ENCODE results near the gene KCNQ1.

The KCNQ1 gene

DNA sequence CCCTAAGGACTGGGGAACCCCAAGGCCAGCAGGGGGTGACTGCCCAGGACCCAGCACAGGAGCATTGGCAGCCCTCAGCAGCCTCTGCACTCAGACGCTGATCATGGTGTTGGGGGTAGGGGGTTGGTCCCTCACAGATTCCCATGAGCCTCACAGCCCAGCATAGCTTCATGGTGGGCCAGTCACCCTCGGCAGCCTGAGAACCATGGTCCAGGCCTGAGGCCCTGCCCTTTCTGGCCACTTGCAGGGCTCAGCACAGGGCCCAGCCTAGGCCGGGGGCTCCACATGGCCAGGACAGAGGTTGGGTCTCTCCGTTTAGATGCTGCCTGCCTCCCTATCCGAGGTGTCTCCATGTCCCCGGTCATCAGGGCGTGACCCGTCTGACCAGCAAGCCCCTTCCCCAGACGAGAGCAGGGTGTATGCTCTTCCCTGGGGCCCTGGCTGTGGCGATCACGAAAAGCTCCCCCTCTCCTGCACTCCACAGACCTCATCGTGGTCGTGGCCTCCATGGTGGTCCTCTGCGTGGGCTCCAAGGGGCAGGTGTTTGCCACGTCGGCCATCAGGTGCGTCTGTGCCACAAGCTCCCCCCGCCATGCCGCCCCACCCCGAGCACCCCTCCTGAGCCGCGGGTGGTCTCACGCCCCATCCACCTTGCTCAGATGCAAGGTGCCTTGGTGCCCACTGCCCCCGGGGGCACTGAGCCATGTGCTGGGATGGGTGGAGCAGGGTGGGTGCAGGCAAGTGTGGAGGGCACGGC, 126.2 kb downstream of the KCNQ1 start:
- DNase-seq, result no peak
- Histone ChIP-seq H3K4me1 (ENCODE audit: control extremely low read depth in 1 of 4, control insufficient read depth in 4 of 4, insufficient read depth in 4 of 4, low read length in 3 of 4) (no peaks in the 10 kb centered on the region), H3K36me3 (ENCODE audit: control insufficient read depth in 4 of 4, insufficient read depth in 4 of 4, low read length in 3 of 4) (no peaks in the 10 kb centered on the region), H3K27me3 (replicated peaks in 2 of 5; ENCODE audit: control insufficient read depth in 4 of 5, insufficient read depth in 5 of 5, low read length in 4 of 5) (no peaks in the 10 kb centered on the region), H3K4me3 (ENCODE audit: control insufficient read depth in 1 of 7, extremely low read depth in 1 of 7, insufficient read depth in 4 of 7, low read depth in 2 of 7, low read length in 6 of 7) (no peak overlapping the region), H3K27ac (ENCODE audit: insufficient read depth in 1 of 2, low read depth in 1 of 2, low read length in 2 of 2, poor library complexity in 1 of 2, severe bottlenecking in 2 of 2) (no peak overlapping the region), H3K9me3 (ENCODE audit: control extremely low read depth in 1 of 5, control insufficient read depth in 4 of 5, insufficient read depth in 2 of 5, low read depth in 1 of 5, low read length in 4 of 5) (peaks cover 0 to 6% (median 4%) of the 10 kb centered on the region in 5 experiments)
- WGBS (ENCODE audit: insufficient coverage), result 97% methylated on average over 24 of the region's 25 CpGs
- POLR2A ChIA-PET, result no interaction called here
- CTCF ChIA-PET, result no interaction called here

DNA sequence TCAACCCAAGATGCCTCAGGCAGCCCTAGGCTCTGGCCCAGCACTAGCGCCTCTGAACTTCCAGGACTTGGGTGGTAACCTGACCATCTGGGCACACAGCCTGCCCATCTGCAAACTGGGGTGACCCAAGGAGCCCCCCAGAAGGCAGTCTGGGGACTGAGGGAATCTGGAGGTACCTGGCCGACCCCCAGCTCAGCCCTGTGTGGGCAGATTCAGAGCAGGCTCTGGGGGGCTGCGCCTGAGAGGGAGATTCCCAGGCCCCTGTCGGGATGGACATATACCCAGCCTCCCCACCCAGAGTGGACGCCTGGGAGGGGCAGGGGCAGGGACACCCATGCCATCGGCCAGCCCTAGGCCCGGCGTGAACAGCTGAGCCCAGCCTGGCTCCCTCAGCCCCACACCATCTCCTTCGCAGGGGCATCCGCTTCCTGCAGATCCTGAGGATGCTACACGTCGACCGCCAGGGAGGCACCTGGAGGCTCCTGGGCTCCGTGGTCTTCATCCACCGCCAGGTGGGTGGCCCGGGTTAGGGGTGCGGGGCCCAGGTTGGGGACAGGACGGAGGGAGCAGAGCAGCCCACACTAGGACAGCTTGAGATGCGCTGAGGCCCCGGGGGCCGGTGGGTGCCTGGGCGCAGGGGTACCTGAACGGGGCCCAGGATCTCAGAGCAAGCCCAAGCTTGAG, 126.9 kb downstream of the KCNQ1 start:
- H3K9me3 ChIP-seq (ENCODE audit: control extremely low read depth in 1 of 5, control insufficient read depth in 4 of 5, insufficient read depth in 2 of 5, low read depth in 1 of 5, low read length in 4 of 5), result peaks cover 0 to 6% (median 4%) of the 10 kb centered on the region in 5 experiments
- CTCF ChIA-PET, result no interaction called here
- 97% methylated on average over 22 of the region's 23 CpGs for WGBS (ENCODE audit: insufficient coverage)
- no peaks in the 10 kb centered on the region for H3K36me3 ChIP-seq (ENCODE audit: control insufficient read depth in 4 of 4, insufficient read depth in 4 of 4, low read length in 3 of 4)
- H3K4me3 ChIP-seq (ENCODE audit: control insufficient read depth in 1 of 7, extremely low read depth in 1 of 7, insufficient read depth in 4 of 7, low read depth in 2 of 7, low read length in 6 of 7), result no peak overlapping the region
- POLR2A ChIA-PET, result no interaction called here
- no peak overlapping the region for H3K27ac ChIP-seq (ENCODE audit: insufficient read depth in 1 of 2, low read depth in 1 of 2, low read length in 2 of 2, poor library complexity in 1 of 2, severe bottlenecking in 2 of 2)
- H3K4me1 ChIP-seq (ENCODE audit: control extremely low read depth in 1 of 4, control insufficient read depth in 4 of 4, insufficient read depth in 4 of 4, low read length in 3 of 4), result no peaks in the 10 kb centered on the region
- no peaks in the 10 kb centered on the region for H3K27me3 ChIP-seq (replicated peaks in 2 of 5; ENCODE audit: control insufficient read depth in 4 of 5, insufficient read depth in 5 of 5, low read length in 4 of 5)
- no peak for DNase-seq

DNA sequence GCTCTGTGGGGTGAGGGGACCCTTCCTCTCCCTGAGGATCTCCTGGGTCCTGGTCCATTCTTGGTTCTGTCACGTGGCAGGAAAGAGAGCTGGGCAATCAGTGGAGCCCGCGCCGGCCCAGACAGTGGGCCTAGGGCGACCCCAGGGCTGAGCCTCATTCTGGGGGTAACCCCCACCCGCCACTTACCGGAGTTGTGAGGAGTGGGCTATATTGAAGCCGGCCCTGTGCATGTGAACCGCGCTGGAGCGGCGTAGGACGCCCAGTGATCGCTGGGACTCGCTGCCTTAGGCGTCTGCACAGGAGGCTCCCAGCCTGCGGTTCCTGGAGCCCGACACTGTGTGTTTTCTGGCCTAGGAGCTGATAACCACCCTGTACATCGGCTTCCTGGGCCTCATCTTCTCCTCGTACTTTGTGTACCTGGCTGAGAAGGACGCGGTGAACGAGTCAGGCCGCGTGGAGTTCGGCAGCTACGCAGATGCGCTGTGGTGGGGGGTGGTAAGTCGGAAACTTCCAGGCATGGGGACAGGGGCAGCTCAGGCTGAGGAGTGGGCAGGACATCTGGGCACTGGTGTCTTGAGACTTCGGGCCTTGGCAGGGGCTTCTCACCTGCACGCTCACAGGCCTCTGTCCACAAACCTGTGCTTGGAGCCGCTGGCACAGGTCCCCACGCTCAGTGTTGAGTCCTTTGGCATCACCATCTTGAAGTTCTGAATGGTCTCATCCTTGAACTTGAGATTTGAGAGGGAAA, 127.9 kb downstream of the KCNQ1 start:
- Histone ChIP-seq H3K36me3 (ENCODE audit: control insufficient read depth in 4 of 4, insufficient read depth in 4 of 4, low read length in 3 of 4) (no peaks in the 10 kb centered on the region), H3K27me3 (replicated peaks in 2 of 5; ENCODE audit: control insufficient read depth in 4 of 5, insufficient read depth in 5 of 5, low read length in 4 of 5) (no peaks in the 10 kb centered on the region), H3K4me3 (ENCODE audit: control insufficient read depth in 1 of 7, extremely low read depth in 1 of 7, insufficient read depth in 4 of 7, low read depth in 2 of 7, low read length in 6 of 7) (no peak overlapping the region), H3K9me3 (ENCODE audit: control extremely low read depth in 1 of 5, control insufficient read depth in 4 of 5, insufficient read depth in 2 of 5, low read depth in 1 of 5, low read length in 4 of 5) (peaks cover 0 to 6% (median 4%) of the 10 kb centered on the region in 5 experiments), H3K4me1 (ENCODE audit: control extremely low read depth in 1 of 4, control insufficient read depth in 4 of 4, insufficient read depth in 4 of 4, low read length in 3 of 4) (no peaks in the 10 kb centered on the region), H3K27ac (ENCODE audit: insufficient read depth in 1 of 2, low read depth in 1 of 2, low read length in 2 of 2, poor library complexity in 1 of 2, severe bottlenecking in 2 of 2) (no peak overlapping the region)
- CTCF ChIA-PET, result no interaction called here
- 99% methylated on average over 32 of the region's 33 CpGs for WGBS (ENCODE audit: insufficient coverage)
- POLR2A ChIA-PET, result no interaction called here
- DNase-seq, result no peak

DNA sequence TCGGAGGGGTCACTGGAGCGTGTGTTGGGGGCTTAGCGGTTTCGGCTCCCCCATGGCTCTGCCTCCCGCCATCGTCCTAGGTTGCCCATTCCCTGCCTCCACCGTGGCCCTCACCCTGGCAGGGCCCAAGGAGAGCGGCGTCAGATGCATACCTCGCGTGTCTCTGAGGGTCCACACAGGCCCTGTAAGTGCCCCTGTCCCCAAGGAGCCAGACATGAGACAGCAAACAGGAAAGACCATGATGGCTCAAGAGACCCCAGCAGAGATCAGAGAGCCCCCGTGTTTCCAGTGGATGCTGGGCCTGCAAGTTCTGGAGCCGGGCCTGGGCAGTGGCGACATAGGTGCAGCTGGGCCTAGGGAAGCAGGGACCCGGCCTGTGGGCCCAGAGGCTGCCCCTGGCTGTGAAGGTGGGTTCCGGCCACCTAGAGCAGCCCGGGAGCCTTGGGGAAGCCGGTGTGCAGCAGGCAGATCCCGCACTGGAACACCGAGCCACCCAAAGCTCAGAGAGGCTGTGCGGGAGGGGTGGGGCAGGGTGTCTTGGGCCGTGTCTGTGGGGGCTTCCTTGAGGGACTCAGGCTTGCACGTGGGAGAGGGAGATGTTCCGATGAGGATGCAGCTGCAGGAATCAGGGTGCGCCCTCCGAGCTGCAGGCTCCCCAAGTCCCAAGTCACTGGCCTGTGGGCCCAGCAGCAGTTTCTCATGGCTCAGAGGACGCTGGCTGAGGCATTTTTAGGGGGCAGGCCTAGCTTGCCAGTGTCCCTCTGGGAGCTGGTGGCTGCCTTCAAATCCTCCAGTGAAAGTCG, 128.6 kb downstream of the KCNQ1 start:
- ChIA-PET POLR2A (no interaction called here), CTCF (no interaction called here)
- Histone ChIP-seq H3K27me3 (replicated peaks in 2 of 5; ENCODE audit: control insufficient read depth in 4 of 5, insufficient read depth in 5 of 5, low read length in 4 of 5) (no peaks in the 10 kb centered on the region), H3K9me3 (ENCODE audit: control extremely low read depth in 1 of 5, control insufficient read depth in 4 of 5, insufficient read depth in 2 of 5, low read depth in 1 of 5, low read length in 4 of 5) (peaks cover 0 to 6% (median 4%) of the 10 kb centered on the region in 5 experiments), H3K4me3 (ENCODE audit: control insufficient read depth in 1 of 7, extremely low read depth in 1 of 7, insufficient read depth in 4 of 7, low read depth in 2 of 7, low read length in 6 of 7) (no peak overlapping the region), H3K4me1 (ENCODE audit: control extremely low read depth in 1 of 4, control insufficient read depth in 4 of 4, insufficient read depth in 4 of 4, low read length in 3 of 4) (no peaks in the 10 kb centered on the region), H3K27ac (ENCODE audit: insufficient read depth in 1 of 2, low read depth in 1 of 2, low read length in 2 of 2, poor library complexity in 1 of 2, severe bottlenecking in 2 of 2) (no peak overlapping the region), H3K36me3 (ENCODE audit: control insufficient read depth in 4 of 4, insufficient read depth in 4 of 4, low read length in 3 of 4) (no peaks in the 10 kb centered on the region)
- WGBS (ENCODE audit: insufficient coverage), result 96% methylated on average over 28 of the region's 28 CpGs
- no peak for DNase-seq

DNA sequence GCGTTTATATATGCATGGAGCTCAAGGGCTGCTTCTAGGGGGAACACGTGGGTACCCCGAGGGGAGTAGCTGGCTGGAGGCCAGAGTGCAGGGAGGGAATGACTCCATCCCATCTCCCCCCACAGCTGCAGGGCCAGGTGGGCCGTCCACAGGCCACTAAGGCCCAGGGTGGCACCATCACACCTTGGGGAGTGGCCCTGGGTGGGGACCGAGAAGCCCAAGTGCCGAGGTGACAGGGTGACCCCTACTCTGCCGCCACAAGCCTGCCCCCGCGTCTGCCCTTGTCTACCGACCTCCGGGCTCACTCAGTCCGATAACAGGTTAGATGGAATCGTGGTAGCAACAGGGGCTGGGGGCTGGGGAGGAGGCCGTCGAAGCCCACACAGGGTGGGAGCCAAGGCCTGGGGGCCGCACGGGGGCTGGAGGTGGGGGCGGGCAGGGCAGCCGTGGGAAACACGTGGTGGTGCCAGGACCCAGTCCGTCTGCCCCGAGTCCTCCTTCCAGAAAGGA, 129.3 kb downstream of the KCNQ1 start:
- Histone ChIP-seq H3K27ac (ENCODE audit: insufficient read depth in 1 of 2, low read depth in 1 of 2, low read length in 2 of 2, poor library complexity in 1 of 2, severe bottlenecking in 2 of 2) (no peak overlapping the region), H3K4me3 (ENCODE audit: control insufficient read depth in 1 of 7, extremely low read depth in 1 of 7, insufficient read depth in 4 of 7, low read depth in 2 of 7, low read length in 6 of 7) (no peak overlapping the region), H3K36me3 (ENCODE audit: control insufficient read depth in 4 of 4, insufficient read depth in 4 of 4, low read length in 3 of 4) (no peaks in the 10 kb centered on the region), H3K9me3 (ENCODE audit: control extremely low read depth in 1 of 5, control insufficient read depth in 4 of 5, insufficient read depth in 2 of 5, low read depth in 1 of 5, low read length in 4 of 5) (peaks cover 0 to 6% (median 4%) of the 10 kb centered on the region in 5 experiments), H3K4me1 (ENCODE audit: control extremely low read depth in 1 of 4, control insufficient read depth in 4 of 4, insufficient read depth in 4 of 4, low read length in 3 of 4) (no peaks in the 10 kb centered on the region), H3K27me3 (replicated peaks in 2 of 5; ENCODE audit: control insufficient read depth in 4 of 5, insufficient read depth in 5 of 5, low read length in 4 of 5) (no peaks in the 10 kb centered on the region)
- CTCF ChIA-PET, result no interaction called here
- 94% methylated on average over 21 of the region's 22 CpGs for WGBS (ENCODE audit: insufficient coverage)
- DNase-seq, result no peak
- POLR2A ChIA-PET, result no interaction called here

DNA sequence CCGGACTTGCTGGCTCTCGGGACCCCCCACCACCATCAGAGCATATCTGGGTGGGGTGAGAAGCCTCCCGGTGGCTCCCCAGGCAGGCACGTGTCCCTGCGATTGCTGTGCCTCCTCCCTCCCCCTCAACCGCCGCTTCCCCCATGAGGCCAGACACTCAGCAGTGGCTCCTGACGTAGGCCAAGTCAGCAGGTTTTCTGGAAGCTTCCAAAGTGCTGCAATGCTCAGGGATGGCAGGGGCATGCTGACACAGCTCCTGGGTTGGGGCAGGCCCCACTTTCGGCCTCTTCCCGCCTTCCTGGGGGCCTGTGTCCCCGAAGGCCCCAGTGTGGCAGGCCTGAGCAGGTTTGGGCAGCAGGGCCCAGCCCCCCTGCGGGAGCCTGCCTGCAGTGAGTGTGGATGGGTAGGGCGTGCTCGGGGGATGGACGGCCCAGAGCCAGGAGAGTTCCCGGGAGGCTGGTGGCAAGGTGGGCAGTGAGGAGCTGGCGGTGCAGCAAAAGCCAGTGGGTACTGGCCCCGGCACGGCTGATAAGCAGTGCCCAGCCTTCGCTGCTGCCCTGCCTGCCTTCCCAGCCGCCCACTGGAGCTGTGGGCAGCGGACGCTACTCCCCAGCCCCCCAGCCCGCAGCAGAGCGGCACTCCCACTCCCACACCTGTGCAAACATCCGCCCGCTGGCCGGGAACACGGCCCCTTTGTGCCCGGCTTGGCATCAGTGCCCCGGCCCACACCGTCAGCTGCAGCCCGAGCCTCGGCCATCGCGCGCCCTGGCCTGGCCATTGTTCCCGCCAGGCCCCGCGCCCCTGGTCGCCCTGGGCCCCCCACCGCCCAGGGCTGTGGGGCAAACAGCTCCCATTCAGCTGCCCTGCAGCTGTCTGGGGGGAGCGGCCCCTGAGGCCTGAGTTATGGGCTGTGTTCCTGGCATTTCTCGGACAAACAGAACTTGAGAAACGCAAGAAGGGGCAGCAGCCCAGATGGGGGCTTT, 130.0 kb downstream of the KCNQ1 start:
- no peak overlapping the region for H3K4me3 ChIP-seq (ENCODE audit: control insufficient read depth in 1 of 7, extremely low read depth in 1 of 7, insufficient read depth in 4 of 7, low read depth in 2 of 7, low read length in 6 of 7)
- 98% methylated on average over 29 of the region's 45 CpGs for WGBS (ENCODE audit: insufficient coverage)
- no peak for DNase-seq
- H3K9me3 ChIP-seq (ENCODE audit: control extremely low read depth in 1 of 5, control insufficient read depth in 4 of 5, insufficient read depth in 2 of 5, low read depth in 1 of 5, low read length in 4 of 5), result peaks cover 0 to 6% (median 4%) of the 10 kb centered on the region in 5 experiments
- POLR2A ChIA-PET, result no interaction called here
- H3K36me3 ChIP-seq (ENCODE audit: control insufficient read depth in 4 of 4, insufficient read depth in 4 of 4, low read length in 3 of 4), result no peaks in the 10 kb centered on the region
- H3K4me1 ChIP-seq (ENCODE audit: control extremely low read depth in 1 of 4, control insufficient read depth in 4 of 4, insufficient read depth in 4 of 4, low read length in 3 of 4), result no peaks in the 10 kb centered on the region
- CTCF ChIA-PET, result interaction anchor here (1.6 kb wide), 1 partner anchor 118 kb away, joined by 3 read pairs; no protein-coding TSS in a partner anchor
- no peaks in the 10 kb centered on the region for H3K27me3 ChIP-seq (replicated peaks in 2 of 5; ENCODE audit: control insufficient read depth in 4 of 5, insufficient read depth in 5 of 5, low read length in 4 of 5)
- H3K27ac ChIP-seq (ENCODE audit: insufficient read depth in 1 of 2, low read depth in 1 of 2, low read length in 2 of 2, poor library complexity in 1 of 2, severe bottlenecking in 2 of 2), result no peak overlapping the region

All from common myeloid progenitor, CD34-positive (primary cell).